Immature natural killer cell (primary cell): ENCODE results near the gene DHX30. TPM values are rescaled to one million over a fixed set of nuclear protein-coding genes. Genes with fewer than 3 reads are reported as not detected.

Source experiments
- DNase-seq, 3 donors: peaks; one replicate each; pipeline ENCODE4 v3.0.0; 2022; ENCODE audit warnings: mixed read lengths in 1 of 3
- H3K27ac Mint-ChIP-seq, 6 donors: one replicate each; pipeline ENCODE4 v1.8.0; 2020; ENCODE audit warnings: mixed read lengths in 6 of 6, mild to moderate bottlenecking in 5 of 6, inconsistent platforms in 4 of 6, moderate library complexity in 3 of 6
- H3K27me3 Mint-ChIP-seq, 3 donors: one replicate each; pipeline ENCODE4 v1.8.0; 2020 to 2021; ENCODE audit warnings: low read depth in 3 of 3, mild to moderate bottlenecking in 3 of 3, mixed read lengths in 3 of 3, moderate library complexity in 3 of 3, inconsistent platforms in 1 of 3
- H3K36me3 Mint-ChIP-seq, 3 donors: one replicate each; pipeline ENCODE4 v1.8.0; 2020; ENCODE audit warnings: mixed read lengths in 3 of 3, inconsistent platforms in 2 of 3, mild to moderate bottlenecking in 2 of 3
- H3K4me1 Mint-ChIP-seq, 2 donors: one replicate each; pipeline ENCODE4 v1.8.0; 2020; ENCODE audit warnings: inconsistent platforms in 2 of 2, mild to moderate bottlenecking in 2 of 2, mixed read lengths in 2 of 2, moderate library complexity in 1 of 2
- H3K4me3 Mint-ChIP-seq, 5 donors: one replicate each; pipeline ENCODE4 v1.8.0; 2020; ENCODE audit warnings: mild to moderate bottlenecking in 5 of 5, mixed read lengths in 5 of 5, inconsistent platforms in 3 of 5, moderate library complexity in 3 of 5
- H3K9me3 Mint-ChIP-seq, 6 donors: one replicate each; pipeline ENCODE4 v1.8.0; 2020; ENCODE audit warnings: mild to moderate bottlenecking in 6 of 6, mixed read lengths in 6 of 6, inconsistent platforms in 4 of 6, moderate library complexity in 3 of 6
- polyA plus RNA-seq, 3 donors: library from polyadenylated mRNA; unstranded; fragments of 300-500 nt; fragmentation: Illumina TruSeq; gene quantifications; one replicate each; pipeline ENCODE4 v1.2.3, GENCODE V29; 2021

DHX30 gene
- polyA plus RNA-seq, 3 donors from 2014 or later: 23.2 to 44.4 (median 28.0) TPM

DNA sequence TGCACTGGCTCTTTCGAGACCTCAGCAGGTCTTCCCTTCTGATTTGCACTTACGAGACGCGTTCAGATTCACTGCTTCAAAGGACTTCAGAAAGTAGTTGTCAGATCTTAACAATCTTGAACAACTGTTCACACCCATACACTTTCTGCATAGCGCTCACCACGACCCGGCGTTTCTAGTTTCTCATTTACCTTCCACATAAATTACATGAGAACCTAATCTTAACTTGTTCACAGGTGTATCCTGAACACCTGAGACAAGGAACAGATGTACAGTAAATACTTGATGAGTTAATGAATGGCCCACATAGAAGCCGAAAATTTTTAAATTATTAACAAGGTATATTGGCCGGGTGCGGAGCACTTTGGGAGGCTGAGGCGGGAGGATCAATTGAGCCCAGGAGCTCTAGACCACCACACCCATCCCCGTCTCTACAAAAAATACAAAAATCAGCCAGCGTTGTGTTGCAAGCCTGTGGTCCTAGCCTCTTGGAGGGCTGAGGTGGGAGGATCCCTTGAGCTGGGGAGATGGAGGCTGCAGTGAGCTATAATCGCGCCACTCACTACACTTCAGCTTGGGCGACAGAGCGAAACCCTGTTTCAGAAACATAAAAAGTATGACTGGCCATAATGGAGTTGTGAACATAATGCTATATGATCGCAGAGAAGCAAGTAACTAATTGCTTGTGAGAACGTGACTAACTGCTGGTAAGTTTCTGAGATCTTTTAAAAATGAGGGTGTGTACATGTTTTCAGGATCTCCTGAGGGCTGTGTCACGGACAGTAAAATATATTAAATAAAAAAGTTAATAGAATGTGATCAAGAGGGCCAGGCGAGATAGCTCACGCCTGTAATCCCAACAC, 20.3 kb upstream of the DHX30 start:
- peak overlapping the region; percentile 94 to 100 (median 98) for H3K27ac Mint-ChIP-seq
- H3K9me3 Mint-ChIP-seq: no peaks in the 10 kb centered on the region
- H3K4me1 Mint-ChIP-seq: peaks cover 34% of the 10 kb centered on the region in 2 donors

DNA sequence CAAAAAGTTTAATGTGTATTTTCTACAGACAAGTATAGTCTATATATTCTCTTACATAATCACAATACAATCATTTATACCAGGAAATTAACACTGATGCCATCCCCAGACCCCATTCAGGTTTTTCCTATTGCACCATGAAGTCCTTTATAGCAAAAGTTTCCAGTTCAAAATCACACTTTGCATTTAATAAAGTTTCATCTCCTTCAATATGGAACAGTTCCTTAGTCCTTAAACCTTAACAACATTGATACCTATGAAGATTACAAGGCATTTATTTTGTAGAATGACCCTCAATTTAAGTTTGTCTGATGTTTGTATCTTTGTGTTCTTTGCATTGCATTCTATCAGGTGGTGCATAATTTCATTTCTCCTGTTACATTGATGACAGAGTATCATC, 19.3 kb upstream of the DHX30 start:
- H3K36me3 Mint-ChIP-seq: no peaks in the 10 kb centered on the region
- peak overlapping the region in 3 of 6 donors; percentile 19 to 49 (median 43) for H3K27ac Mint-ChIP-seq
- peak overlapping the region in 1 of 5 donors; percentile 4 for H3K4me3 Mint-ChIP-seq
- H3K27me3 Mint-ChIP-seq: peaks cover 7 to 14% (median 9%) of the 10 kb centered on the region in 3 donors
- peaks cover 34 to 35% of the 10 kb centered on the region in 2 donors for H3K4me1 Mint-ChIP-seq
- no peaks in the 10 kb centered on the region for H3K9me3 Mint-ChIP-seq
- DNase-seq: no peak

More for the DNA sequence above, 20.3 kb upstream of the DHX30 start:
- H3K4me3 Mint-ChIP-seq: peak overlapping the region; percentile 89 to 96 (median 92)
- H3K27me3 Mint-ChIP-seq: peaks cover 7 to 12% (median 9%) of the 10 kb centered on the region in 3 donors
- H3K36me3 Mint-ChIP-seq: no peaks in the 10 kb centered on the region
- no peak for DNase-seq

DNA sequence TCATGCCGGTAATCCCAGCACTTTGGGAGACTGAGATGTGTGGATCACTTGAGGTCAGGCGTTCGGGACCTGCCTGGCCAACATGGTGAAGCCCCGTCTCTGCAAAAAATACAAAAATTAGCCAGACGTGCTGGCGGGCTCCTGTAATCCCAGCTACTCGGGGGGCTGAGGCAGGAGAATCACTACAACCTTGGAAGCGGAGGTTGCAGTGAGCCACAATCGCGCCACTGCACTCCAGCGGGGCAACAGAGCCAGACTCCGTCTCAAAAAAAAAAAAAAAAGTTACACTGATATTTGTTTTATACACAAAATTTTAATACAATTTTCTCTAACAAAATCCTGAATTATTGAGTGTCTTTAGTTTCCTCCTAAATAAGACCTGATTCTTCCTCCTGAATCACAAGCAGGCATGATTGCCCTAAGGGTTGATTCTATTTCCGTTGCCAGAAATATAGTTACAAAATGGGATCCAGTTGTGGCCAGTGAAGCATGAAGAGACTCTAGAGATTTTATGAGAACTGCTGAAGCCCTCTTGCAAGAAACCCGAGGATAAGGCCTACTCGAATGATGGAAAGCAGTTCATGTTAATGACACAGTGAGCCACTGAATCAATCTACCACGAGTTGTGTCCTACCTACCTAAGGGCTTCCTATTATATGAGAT, 11.6 kb upstream of the DHX30 start:
- no peak overlapping the region for H3K27ac Mint-ChIP-seq
- H3K9me3 Mint-ChIP-seq: no peaks in the 10 kb centered on the region
- H3K4me1 Mint-ChIP-seq: peaks cover 0 to 5% of the 10 kb centered on the region in 2 donors
- H3K4me3 Mint-ChIP-seq: peak overlapping the region in 1 of 5 donors; percentile 18
- H3K36me3 Mint-ChIP-seq: no peaks in the 10 kb centered on the region
- H3K27me3 Mint-ChIP-seq: peaks cover 0 to 6% (median 0%) of the 10 kb centered on the region in 3 donors
- DNase-seq: no peak

DNA sequence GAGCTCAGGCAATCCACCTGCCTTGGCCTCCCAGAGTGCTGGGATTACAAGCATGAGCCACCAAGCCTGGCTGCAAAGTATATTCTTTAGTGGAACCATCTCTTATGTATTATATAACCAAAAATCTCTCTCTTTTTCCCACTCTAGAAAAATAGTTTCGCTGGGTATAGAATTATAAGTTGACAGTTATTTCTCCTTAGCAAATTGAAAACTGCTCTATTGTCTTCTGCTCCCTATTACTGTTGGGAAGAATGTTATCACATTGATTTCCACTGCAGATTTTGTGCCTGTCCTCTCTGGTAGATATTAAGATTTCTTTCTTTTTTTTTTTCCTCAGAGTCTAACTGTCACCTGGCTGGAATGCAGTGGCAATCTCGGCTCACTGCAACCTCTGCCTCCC, 10.2 kb upstream of the DHX30 start:
- Mint-ChIP-seq H3K4me1 (peaks cover 0 to 4% of the 10 kb centered on the region in 2 donors), H3K4me3 (no peak overlapping the region), H3K27ac (no peak overlapping the region)

DNA sequence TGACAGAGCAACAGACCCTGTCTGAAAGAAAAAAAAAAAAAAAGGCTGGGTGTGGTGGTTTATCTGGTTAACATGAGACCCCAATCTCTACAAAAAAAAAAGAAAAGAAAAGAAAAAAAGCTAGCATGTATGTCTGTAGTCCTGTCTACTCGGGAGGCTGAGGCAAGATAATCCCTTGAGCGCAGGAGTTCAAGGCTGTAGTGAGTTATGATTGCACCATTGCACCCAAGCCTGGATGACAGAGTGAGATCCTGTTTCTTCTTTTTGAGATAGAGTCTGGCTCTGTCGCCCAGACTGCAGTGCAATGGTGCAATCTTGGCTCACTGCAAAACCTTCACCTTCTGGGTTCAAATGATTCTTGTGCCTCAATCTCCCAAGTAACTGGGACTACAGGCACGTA, 8.4 kb upstream of the DHX30 start:
- H3K27me3 Mint-ChIP-seq: peaks cover 0 to 7% (median 2%) of the 10 kb centered on the region in 3 donors
- H3K9me3 Mint-ChIP-seq: no peaks in the 10 kb centered on the region
- no peak overlapping the region for H3K4me3 Mint-ChIP-seq
- no peaks in the 10 kb centered on the region for H3K4me1 Mint-ChIP-seq
- H3K27ac Mint-ChIP-seq: no peak overlapping the region
- no peaks in the 10 kb centered on the region for H3K36me3 Mint-ChIP-seq
- DNase-seq: no peak

More for the DNA sequence above, 10.2 kb upstream of the DHX30 start:
- no peak for DNase-seq
- Mint-ChIP-seq H3K27me3 (peaks cover 0 to 6% (median 2%) of the 10 kb centered on the region in 3 donors), H3K9me3 (no peaks in the 10 kb centered on the region), H3K36me3 (no peaks in the 10 kb centered on the region)

DNA sequence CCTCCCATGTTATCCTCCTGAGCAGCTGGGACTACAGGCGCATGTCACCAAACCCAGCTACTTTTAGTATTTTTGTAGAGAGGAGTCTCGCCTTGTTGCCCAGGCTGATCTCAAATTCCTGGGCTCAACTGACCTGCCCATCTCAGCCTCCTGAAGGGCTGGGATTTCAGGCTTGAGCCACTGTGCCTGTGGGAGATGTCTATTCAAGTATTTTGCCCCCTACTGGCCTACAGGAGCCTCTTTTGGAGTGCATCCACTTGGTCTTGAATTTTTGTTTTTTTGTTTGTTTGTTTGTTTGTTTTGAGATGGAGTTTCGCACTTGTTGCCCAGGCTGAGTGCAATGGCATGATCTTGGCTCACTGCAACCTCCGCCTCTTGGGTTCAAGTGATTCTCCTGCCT, 3.2 kb upstream of the DHX30 start:
- peak overlapping the region in 1 of 5 donors; percentile 44 for H3K4me3 Mint-ChIP-seq
- no peak overlapping the region for H3K27ac Mint-ChIP-seq
- peaks cover 18 to 20% of the 10 kb centered on the region in 2 donors for H3K4me1 Mint-ChIP-seq
- no peaks in the 10 kb centered on the region for H3K36me3 Mint-ChIP-seq
- no peaks in the 10 kb centered on the region for H3K9me3 Mint-ChIP-seq
- no peak for DNase-seq
- peaks cover 0 to 7% (median 2%) of the 10 kb centered on the region in 3 donors for H3K27me3 Mint-ChIP-seq

DNA sequence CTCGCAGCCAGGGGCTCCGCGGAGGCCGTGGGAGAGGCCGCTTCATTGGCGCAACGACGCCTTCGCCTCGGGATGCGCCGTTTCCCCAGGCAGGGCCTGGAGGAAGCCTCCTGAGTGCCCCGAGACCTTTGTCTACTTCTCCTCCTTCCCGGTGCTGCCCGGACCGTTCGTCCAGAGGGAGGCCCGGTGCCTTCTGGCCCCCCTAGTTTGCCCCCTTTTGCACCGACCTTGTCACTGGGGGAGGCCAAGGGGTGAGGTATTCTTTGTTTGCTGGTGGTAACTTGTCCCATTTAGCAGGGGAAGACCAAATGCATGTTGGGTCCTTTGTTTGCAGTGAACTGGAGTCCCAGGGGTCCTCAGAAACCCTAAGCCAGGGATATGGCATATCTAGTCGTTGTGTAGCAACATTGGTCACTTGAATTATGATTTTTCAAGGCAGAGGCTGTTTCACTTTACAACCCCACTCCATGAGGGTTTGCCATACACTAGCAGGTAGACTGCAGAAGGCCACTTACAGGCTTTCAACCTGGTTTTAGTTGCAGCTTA, 615 bp downstream of the DHX30 start:
- H3K27ac Mint-ChIP-seq: peak overlapping the region; percentile 88 to 96 (median 92)
- H3K9me3 Mint-ChIP-seq: no peaks in the 10 kb centered on the region
- peak overlapping the region; percentile 91 to 93 (median 92) for H3K4me3 Mint-ChIP-seq
- peaks cover 19 to 22% of the 10 kb centered on the region in 2 donors for H3K4me1 Mint-ChIP-seq
- no peak for DNase-seq
- peaks cover 0 to 3% (median 2%) of the 10 kb centered on the region in 3 donors for H3K27me3 Mint-ChIP-seq
- H3K36me3 Mint-ChIP-seq: peaks cover 0 to 3% (median 0%) of the 10 kb centered on the region in 3 donors

DNA sequence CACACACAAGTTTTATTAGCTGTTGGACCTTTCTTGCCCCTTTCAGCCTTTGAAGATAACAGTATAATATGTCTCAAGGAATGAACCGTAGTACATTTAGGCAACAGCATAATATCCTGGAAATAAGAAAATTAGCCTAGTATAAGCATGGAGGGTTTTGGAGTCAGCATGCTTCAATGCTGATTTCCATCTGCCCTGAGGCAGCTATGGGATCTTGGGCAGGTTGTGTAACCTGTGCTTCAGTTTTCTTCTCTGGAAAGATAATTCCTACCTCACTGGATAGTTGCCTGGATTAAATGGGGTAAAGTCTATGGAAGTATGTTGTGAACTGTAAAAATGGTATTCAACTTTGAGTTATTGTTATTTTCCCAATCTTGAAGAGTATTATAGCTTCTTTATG, 1.6 kb downstream of the DHX30 start:
- Mint-ChIP-seq H3K27ac (peak overlapping the region in 4 of 6 donors; percentile 32 to 68 (median 40)), H3K27me3 (no peaks in the 10 kb centered on the region), H3K9me3 (no peaks in the 10 kb centered on the region), H3K36me3 (peaks cover 0 to 3% (median 0%) of the 10 kb centered on the region in 3 donors), H3K4me1 (peaks cover 19 to 22% of the 10 kb centered on the region in 2 donors), H3K4me3 (peak overlapping the region; percentile 91 to 93 (median 92))
- no peak for DNase-seq

DNA sequence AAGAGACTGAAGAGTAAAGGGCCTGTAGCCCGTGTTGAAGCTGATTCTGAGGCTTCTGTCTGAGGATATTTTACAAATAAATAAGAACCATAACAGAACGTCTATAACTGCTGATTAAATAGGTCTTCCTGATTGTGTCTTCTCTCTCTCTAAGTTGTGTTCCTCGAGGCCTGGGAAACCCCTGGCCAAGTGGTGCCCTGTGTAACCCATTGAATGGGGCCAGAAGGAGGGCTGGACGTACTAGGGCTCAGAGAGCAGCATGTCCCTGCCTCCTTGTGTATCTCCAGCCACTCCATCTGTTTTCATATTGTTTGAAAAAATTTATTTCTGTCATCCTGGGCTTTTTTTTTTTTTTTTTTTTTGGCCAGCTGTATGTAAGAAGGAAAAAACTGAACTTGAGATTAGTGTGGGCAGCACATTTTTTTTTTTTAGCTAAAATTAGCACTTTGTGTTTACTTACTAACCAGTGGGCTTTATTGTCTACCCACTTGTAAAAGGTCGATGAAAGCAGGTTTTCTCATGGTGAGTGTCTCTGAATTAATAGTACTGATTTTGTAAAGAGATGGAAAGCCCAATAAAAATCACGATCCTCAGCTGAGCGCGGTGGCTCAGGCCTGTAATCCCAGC, 10.7 kb downstream of the DHX30 start:
- Mint-ChIP-seq H3K27me3 (no peaks in the 10 kb centered on the region), H3K4me3 (no peak overlapping the region), H3K4me1 (peaks cover 9 to 17% of the 10 kb centered on the region in 2 donors), H3K9me3 (no peaks in the 10 kb centered on the region), H3K27ac (peak overlapping the region in 1 of 6 donors; percentile 49), H3K36me3 (peaks cover 11 to 15% (median 15%) of the 10 kb centered on the region in 3 donors)
- no peak for DNase-seq

DNA sequence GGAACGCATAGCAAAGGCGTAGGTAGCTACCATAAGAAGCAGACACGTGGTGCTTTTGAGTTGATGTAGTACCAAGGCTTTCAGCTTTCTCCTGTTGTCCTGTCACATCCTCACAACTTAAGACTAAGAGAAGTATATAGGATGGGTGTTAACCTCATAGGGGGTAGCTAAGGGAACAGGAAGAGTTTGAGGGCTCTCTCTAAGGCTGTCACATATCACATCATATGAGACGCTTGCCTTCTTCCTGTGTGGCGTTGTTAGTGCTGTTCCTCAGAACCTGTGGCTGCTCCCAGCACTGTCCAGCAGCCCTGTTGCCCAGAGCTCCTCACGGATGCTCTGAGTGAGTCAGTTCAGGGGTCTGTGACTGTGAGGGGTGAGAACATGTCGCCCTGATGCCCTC, 14.7 kb downstream of the DHX30 start:
- no peaks in the 10 kb centered on the region for H3K9me3 Mint-ChIP-seq
- H3K36me3 Mint-ChIP-seq: peaks cover 4 to 9% (median 6%) of the 10 kb centered on the region in 3 donors
- peaks cover 9 to 17% of the 10 kb centered on the region in 2 donors for H3K4me1 Mint-ChIP-seq
- peaks cover 0 to 1% (median 1%) of the 10 kb centered on the region in 3 donors for H3K27me3 Mint-ChIP-seq
- peak overlapping the region in 2 of 5 donors; percentile 59 to 63 for H3K4me3 Mint-ChIP-seq
- peak overlapping the region in 3 of 6 donors; percentile 62 to 96 (median 82) for H3K27ac Mint-ChIP-seq
- DNase-seq: no peak

DNA sequence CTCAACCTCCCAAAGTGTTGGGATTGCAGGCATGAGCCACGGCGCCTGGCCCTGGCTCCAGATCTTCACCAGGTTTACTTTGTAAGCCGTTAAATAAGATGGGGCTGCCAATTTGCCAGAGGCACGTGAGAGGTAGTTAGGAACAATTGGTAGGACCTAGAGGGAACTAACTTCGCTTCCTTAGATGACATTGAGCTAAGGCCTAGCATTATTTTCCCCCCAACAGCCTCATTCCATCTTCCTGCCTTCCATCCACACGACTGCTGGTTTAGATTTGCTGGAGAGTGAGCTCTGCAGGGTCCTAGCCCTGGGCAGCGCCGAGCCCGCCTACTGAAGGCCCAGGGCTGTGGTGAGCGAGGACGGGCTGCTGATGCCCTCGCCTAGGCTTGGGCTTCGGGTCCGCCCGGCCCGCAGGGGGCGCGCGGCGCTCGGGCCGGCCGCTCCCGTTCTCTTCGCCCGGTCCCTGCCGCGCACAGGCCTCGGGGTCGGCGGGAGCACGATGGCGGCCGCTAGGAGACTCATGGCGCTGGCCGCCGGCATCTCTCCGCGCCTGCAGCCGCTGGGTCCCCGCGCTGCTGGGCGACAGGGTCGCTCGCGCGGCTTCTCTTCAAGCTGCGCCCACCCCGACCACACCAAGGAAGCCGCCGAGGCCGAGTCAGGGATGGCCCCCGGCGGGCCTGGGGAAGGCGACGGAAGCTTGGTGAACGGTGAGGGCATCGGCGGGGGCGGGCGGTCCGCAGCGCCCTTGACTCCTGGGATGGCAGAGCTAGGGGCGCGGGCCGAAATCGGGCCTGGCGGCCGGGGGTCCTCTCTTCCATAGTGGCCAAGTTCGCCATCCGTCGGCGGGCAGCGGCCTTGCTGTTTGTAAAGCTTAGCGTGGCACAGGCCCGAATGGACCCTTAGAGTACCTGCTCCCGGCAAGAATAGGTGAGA, 21.9 kb downstream of the DHX30 start:
- peaks cover 0 to 2% (median 1%) of the 10 kb centered on the region in 3 donors for H3K27me3 Mint-ChIP-seq
- peaks cover 23 to 36% of the 10 kb centered on the region in 2 donors for H3K4me1 Mint-ChIP-seq
- H3K27ac Mint-ChIP-seq: peak overlapping the region; percentile 70 to 93 (median 83)
- peak; percentile 78 to 82 (median 79) for DNase-seq
- H3K4me3 Mint-ChIP-seq: peak overlapping the region; percentile 86 to 90 (median 89)
- no peaks in the 10 kb centered on the region for H3K9me3 Mint-ChIP-seq
- H3K36me3 Mint-ChIP-seq: peaks cover 6 to 11% (median 6%) of the 10 kb centered on the region in 3 donors

DNA sequence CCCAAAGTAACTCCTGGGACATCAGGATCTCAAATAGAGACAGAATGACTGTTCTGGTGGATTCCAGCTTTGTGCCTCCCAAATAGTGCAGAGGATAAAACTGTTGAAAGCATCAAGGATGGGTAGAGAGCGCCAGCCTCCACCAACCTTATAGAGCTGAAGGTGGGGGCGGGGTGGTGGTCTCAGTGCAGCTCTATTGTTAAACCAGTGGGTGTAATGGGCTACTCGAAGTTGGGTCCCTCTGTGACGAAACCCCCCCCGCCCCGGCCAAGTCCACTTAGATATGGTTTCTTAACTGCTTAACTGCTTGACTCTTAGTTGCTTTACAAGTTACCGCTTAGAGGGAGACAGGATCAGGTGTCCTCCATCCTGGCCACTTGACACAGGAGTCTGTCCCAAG, 22.7 kb downstream of the DHX30 start:
- no peak for DNase-seq
- Mint-ChIP-seq H3K27ac (peak overlapping the region; percentile 59 to 93 (median 74)), H3K36me3 (peaks cover 5 to 13% (median 6%) of the 10 kb centered on the region in 3 donors), H3K9me3 (no peaks in the 10 kb centered on the region), H3K4me1 (peaks cover 23 to 36% of the 10 kb centered on the region in 2 donors), H3K27me3 (peaks cover 0 to 2% (median 1%) of the 10 kb centered on the region in 3 donors), H3K4me3 (peak overlapping the region; percentile 86 to 90 (median 89))
